H9 (cell line): ENCODE results near the gene MOB3B. TPM values are rescaled to one million over a fixed set of nuclear protein-coding genes. Genes with fewer than 3 reads are reported as not detected.

ENCODE experiments used
- DNase-seq: peaks from one replicate; pipeline ENCODE4 v3.0.0-alpha.2; 2017
- H2AFZ ChIP-seq: one replicate; pipeline ENCODE4 v1.6.1; 2013; ENCODE audit warnings: mild to moderate bottlenecking, low read length, control low read depth, moderate library complexity
- H2AK5ac ChIP-seq: 2 replicates; pipeline ENCODE4 v1.6.1; 2013; ENCODE audit warnings: low read length, control low read depth, mixed read lengths; ENCODE audit not compliant: insufficient read length
- H2BK120ac ChIP-seq: one replicate; pipeline ENCODE4 v1.6.1; 2013; ENCODE audit warnings: low read depth, mild to moderate bottlenecking, low read length, control low read depth, inconsistent platforms; ENCODE audit not compliant: poor library complexity, severe bottlenecking
- H2BK12ac ChIP-seq: 2 replicates; pipeline ENCODE4 v1.6.1; 2013; ENCODE audit warnings: low read length, control low read depth, mixed read lengths, low read depth; ENCODE audit not compliant: insufficient read length
- H2BK15ac ChIP-seq: 2 replicates; pipeline ENCODE4 v1.6.1; 2013; ENCODE audit warnings: low read depth, low read length, control low read depth
- H2BK20ac ChIP-seq: one replicate; pipeline ENCODE4 v1.6.1; 2013; ENCODE audit warnings: low read depth, mild to moderate bottlenecking, low read length, control low read depth, inconsistent platforms; ENCODE audit not compliant: poor library complexity, severe bottlenecking
- H2BK5ac ChIP-seq: 2 replicates; pipeline ENCODE4 v1.6.1; 2013; ENCODE audit warnings: low read length, control low read depth, mixed read lengths; ENCODE audit not compliant: insufficient read length
- H3K14ac ChIP-seq: 2 replicates; pipeline ENCODE4 v1.6.1; 2013; ENCODE audit warnings: low read length, control low read depth; ENCODE audit not compliant: insufficient read depth
- H3K18ac ChIP-seq: 2 replicates; pipeline ENCODE4 v1.6.1; 2013; ENCODE audit warnings: low read depth, mild to moderate bottlenecking, mixed read lengths, low read length, control low read depth; ENCODE audit not compliant: insufficient read length
- H3K23ac ChIP-seq: 2 replicates; pipeline ENCODE4 v1.6.1; 2013; ENCODE audit warnings: low read length, control low read depth, mixed read lengths, low read depth; ENCODE audit not compliant: insufficient read length
- H3K23me2 ChIP-seq: 2 replicates; pipeline ENCODE4 v1.6.1; 2013; ENCODE audit warnings: low read depth, mild to moderate bottlenecking, mixed read lengths, low read length, control low read depth; ENCODE audit not compliant: insufficient read length, poor library complexity, severe bottlenecking
- H3K27ac ChIP-seq: 2 replicates; pipeline ENCODE4 v1.5.1; 2013; ENCODE audit warnings: low read length, control low read depth, mixed read lengths, low read depth; ENCODE audit not compliant: insufficient read length
- H3K27me3 ChIP-seq: 2 replicates; pipeline ENCODE4 v1.6.1; 2013; ENCODE audit warnings: low read length, control low read depth, inconsistent platforms; ENCODE audit not compliant: insufficient read depth
- H3K4ac ChIP-seq: 2 replicates; pipeline ENCODE4 v1.6.1; 2013; ENCODE audit warnings: low read depth, mild to moderate bottlenecking, control low read depth, inconsistent platforms, low read length, moderate library complexity
- H3K4me1 ChIP-seq: 2 replicates; pipeline ENCODE4 v1.6.1; 2013; ENCODE audit warnings: low read length, control low read depth, inconsistent platforms; ENCODE audit not compliant: insufficient read depth
- H3K4me2 ChIP-seq: 2 replicates; pipeline ENCODE4 v1.6.1; 2013; ENCODE audit warnings: low read length, control low read depth, mixed read lengths; ENCODE audit not compliant: insufficient read length, insufficient read depth
- H3K56ac ChIP-seq: 2 replicates; pipeline ENCODE4 v1.6.1; 2013; ENCODE audit warnings: low read depth, mild to moderate bottlenecking, mixed read lengths, low read length, control low read depth; ENCODE audit not compliant: insufficient read length
- H3K79me1 ChIP-seq: 2 replicates; pipeline ENCODE4 v1.6.1; 2013; ENCODE audit warnings: low read depth, mild to moderate bottlenecking, moderate library complexity, low read length, control low read depth, inconsistent platforms; ENCODE audit not compliant: insufficient read depth, poor library complexity, severe bottlenecking
- H3K79me2 ChIP-seq: 2 replicates; pipeline ENCODE4 v1.6.1; 2013; ENCODE audit warnings: low read length, control low read depth, inconsistent platforms; ENCODE audit not compliant: insufficient read depth
- H3K9ac ChIP-seq: 2 replicates; pipeline ENCODE4 v1.6.1; 2013; ENCODE audit warnings: low read length, control low read depth, mixed read lengths; ENCODE audit not compliant: insufficient read length; ENCODE audit errors: extremely low read depth
- H3K9me3 ChIP-seq: one replicate; pipeline ENCODE4 v1.6.1; 2013; ENCODE audit warnings: low read depth, low read length, inconsistent platforms; ENCODE audit not compliant: control insufficient read depth
- H3T11ph ChIP-seq: one replicate; pipeline ENCODE4 v1.6.1; 2013; ENCODE audit warnings: mild to moderate bottlenecking, low read length, control low read depth, inconsistent platforms
- H4K20me1 ChIP-seq: one replicate; pipeline ENCODE4 v1.6.1; 2013; ENCODE audit not compliant: control insufficient read depth, insufficient read length, insufficient read depth
- H4K5ac ChIP-seq: 2 replicates; pipeline ENCODE4 v1.6.1; 2013; ENCODE audit warnings: low read depth, mild to moderate bottlenecking, mixed read lengths, low read length, control low read depth; ENCODE audit not compliant: insufficient read length
- H4K8ac ChIP-seq: replicated peaks from 2 replicates; pipeline ENCODE4 v1.6.1; 2013; ENCODE audit warnings: low read length, control low read depth, mixed read lengths, low read depth; ENCODE audit not compliant: insufficient read length
- H4K91ac ChIP-seq: 2 replicates; pipeline ENCODE4 v1.6.1; 2013; ENCODE audit warnings: low read depth, mild to moderate bottlenecking, moderate library complexity, mixed read lengths, low read length, control low read depth; ENCODE audit not compliant: insufficient read length
- H3K27ac Mint-ChIP-seq, 3 experiments: 2 replicates in 2 of 3; 3 replicates in 1 of 3; pipeline ENCODE4 v1.8.0; 2020 to 2021; ENCODE audit warnings: mixed read lengths in 3 of 3, mild to moderate bottlenecking in 1 of 3, moderate library complexity in 1 of 3
- H3K27me3 Mint-ChIP-seq: 2 replicates; pipeline ENCODE4 v1.8.0; 2021; ENCODE audit warnings: low read depth, mild to moderate bottlenecking, moderate library complexity, mixed read lengths
- H3K36me3 Mint-ChIP-seq, 3 experiments: 2 replicates in 2 of 3; 3 replicates in 1 of 3; pipeline ENCODE4 v1.8.0; 2020 to 2021; ENCODE audit warnings: low read depth in 3 of 3, mixed read lengths in 3 of 3; ENCODE audit not compliant: insufficient read depth in 1 of 3
- H3K4me1 Mint-ChIP-seq, 2 experiments: 2 replicates each; pipeline ENCODE4 v1.8.0; 2020; ENCODE audit warnings: mixed read lengths in 2 of 2
- H3K4me3 Mint-ChIP-seq, 2 experiments: 2 replicates in 1 of 2; 3 replicates in 1 of 2; pipeline ENCODE4 v1.8.0; 2020 to 2021; ENCODE audit warnings: mild to moderate bottlenecking in 2 of 2, mixed read lengths in 2 of 2, moderate library complexity in 1 of 2
- H3K9me3 Mint-ChIP-seq, 2 experiments: 2 replicates in 1 of 2; 3 replicates in 1 of 2; pipeline ENCODE4 v1.8.0; 2020; ENCODE audit warnings: mild to moderate bottlenecking in 2 of 2, mixed read lengths in 2 of 2, moderate library complexity in 1 of 2
- CTCF ChIP-seq: fragments of 200-600 bp; sonication (generic); conservative IDR thresholded peaks from 3 replicates; pipeline ENCODE4 v1.8.0; 2021; ENCODE audit warnings: antibody characterized with exemption, mild to moderate bottlenecking
- WGBS: extraction: QIAGEN DNeasy Blood & Tissue Kit; methylation state at CpG from one replicate; pipeline ENCODE4 v1.1.7; 2013; ENCODE audit warnings: missing lambda C conversion rate, low lambda C conversion rate, mixed read lengths; ENCODE audit not compliant: insufficient read length; ENCODE audit errors: extremely low coverage; 5-methylcytosine and 5-hydroxymethylcytosine counted together
- total RNA-seq: library from RNA; stranded (reverse); gene quantifications from 2 replicates; pipeline ENCODE4 v1.2.1, GENCODE V29; 2021

MOB3B gene
- total RNA-seq, 1 experiment from 2014 or later = 9.8 TPM

- WGBS = no CpG with 5 or more reads among the region's 5 CpGs
These were observed 248.8 kb downstream of the MOB3B start for GRCh38 chr9:27280860-27281259.

More at GRCh38 chr9:27280860-27281259, 248.8 kb downstream of the MOB3B start:
- Histone ChIP-seq H2AK5ac (no peak overlapping the region), H2BK120ac (no peak overlapping the region), H3K27ac (no peak overlapping the region), H2BK15ac (no peak overlapping the region), H3K4me1 (peaks cover 3% of the 10 kb centered on the region; the same call in 1 of the 2 replicates), H3K9me3 (no peaks in the 10 kb centered on the region), H3K27me3 (no peaks in the 10 kb centered on the region), H3K14ac (no peak overlapping the region), H4K5ac (no peak overlapping the region), H3K23me2 (no peaks in the 10 kb centered on the region), H2BK5ac (no peak overlapping the region), H3K79me2 (no peaks in the 10 kb centered on the region), H2BK12ac (no peak overlapping the region), H3K4ac (no peak overlapping the region), H2BK20ac (no peak overlapping the region), H2AFZ (no peak overlapping the region), H3K23ac (no peak overlapping the region), H3K4me2 (no peak overlapping the region), H4K91ac (no peak overlapping the region), H3K18ac (no peak overlapping the region), H4K20me1 (no peaks in the 10 kb centered on the region), H3T11ph (no peak overlapping the region), H4K8ac (no peak overlapping the region), H3K56ac (no peak overlapping the region), H3K79me1 (no peaks in the 10 kb centered on the region), H3K9ac (no peak overlapping the region)
- TF ChIP-seq CTCF = no peak
- Mint-ChIP-seq H3K36me3 (no peaks in the 10 kb centered on the region), H3K4me3 (no peak overlapping the region), H3K9me3 (no peaks in the 10 kb centered on the region), H3K4me1 (peaks cover 11 to 19% of the 10 kb centered on the region in 2 experiments), H3K27me3 (no peaks in the 10 kb centered on the region), H3K27ac (no peak overlapping the region)
- no peak for DNase-seq
